IPS DF 6.9 (cell line): ENCODE results near the gene TIMM10B.

Source experiments
- DNase-seq: peaks from one replicate; pipeline ENCODE4 v3.0.0-alpha.2; 2013; ENCODE audit warnings: low read depth, low spot score
- H3K27ac ChIP-seq: one replicate; pipeline ENCODE4 v1.5.1; 2013; ENCODE audit warnings: low read length, control low read depth
- H3K27me3 ChIP-seq: 2 replicates; pipeline ENCODE4 v1.6.1; 2013; ENCODE audit warnings: mild to moderate bottlenecking, low read length; ENCODE audit not compliant: control insufficient read depth, insufficient read depth
- H3K36me3 ChIP-seq: 2 replicates; pipeline ENCODE4 v1.6.1; 2013; ENCODE audit warnings: low read length; ENCODE audit not compliant: control insufficient read depth, insufficient read depth
- H3K4me1 ChIP-seq: 2 replicates; pipeline ENCODE4 v1.6.1; 2013; ENCODE audit warnings: low read length; ENCODE audit not compliant: control insufficient read depth, insufficient read depth
- H3K4me3 ChIP-seq: 2 replicates; pipeline ENCODE4 v1.5.1; 2013; ENCODE audit warnings: mild to moderate bottlenecking, low read length
- H3K9me3 ChIP-seq: 2 replicates; pipeline ENCODE4 v1.6.1; 2013; ENCODE audit warnings: low read length, inconsistent platforms; ENCODE audit not compliant: control insufficient read depth, insufficient read depth
- WGBS: extraction: QIAGEN DNeasy Blood & Tissue Kit; methylation state at CpG from one replicate; pipeline ENCODE4 v1.1.7; 2013; ENCODE audit warnings: mixed read lengths, missing lambda C conversion rate; ENCODE audit not compliant: insufficient read length, insufficient coverage; 5-methylcytosine and 5-hydroxymethylcytosine counted together

Gene TIMM10B

GRCh38 chr11:6485661-6486060 is 4.4 kb downstream of the TIMM10B start:
- Histone ChIP-seq H3K4me3 (no peak overlapping the region), H3K4me1 (no peaks in the 10 kb centered on the region)
- WGBS: 100% methylated on average over 2 of the region's 3 CpGs

GRCh38 chr11:6486256-6486655 is 5.0 kb downstream of the TIMM10B start:
- Histone ChIP-seq H3K27ac (no peak overlapping the region), H3K9me3 (no peaks in the 10 kb centered on the region), H3K27me3 (no peaks in the 10 kb centered on the region), H3K36me3 (peaks cover 8% of the 10 kb centered on the region; the same call in 1 of the 2 replicates), H3K4me1 (no peaks in the 10 kb centered on the region), H3K4me3 (no peak overlapping the region)
- no CpG with 5 or more reads among the region's 3 CpGs for WGBS
- DNase-seq: no peak

More at GRCh38 chr11:6485661-6486060, 4.4 kb downstream of the TIMM10B start:
- Histone ChIP-seq H3K9me3 (no peaks in the 10 kb centered on the region), H3K27me3 (no peaks in the 10 kb centered on the region), H3K27ac (no peak overlapping the region), H3K36me3 (peaks cover 8% of the 10 kb centered on the region; the same call in 1 of the 2 replicates)
- DNase-seq: no peak

- H3K27ac ChIP-seq: no peak overlapping the region
- H3K36me3 ChIP-seq: peaks cover 8% of the 10 kb centered on the region; the same call in 1 of the 2 replicates
- H3K4me1 ChIP-seq: no peaks in the 10 kb centered on the region
- WGBS: no CpG with 5 or more reads among the region's 1 CpG
- DNase-seq: no peak
- no peak overlapping the region for H3K4me3 ChIP-seq
- no peaks in the 10 kb centered on the region for H3K9me3 ChIP-seq
- no peaks in the 10 kb centered on the region for H3K27me3 ChIP-seq
Observed at GRCh38 chr11:6486938-6487337, 5.6 kb downstream of the TIMM10B start.

GRCh38 chr11:6488342-6488741 is 7.0 kb downstream of the TIMM10B start:
- Histone ChIP-seq H3K27me3 (no peaks in the 10 kb centered on the region), H3K4me1 (no peaks in the 10 kb centered on the region), H3K9me3 (no peaks in the 10 kb centered on the region), H3K36me3 (peaks cover 4% of the 10 kb centered on the region; the same call in 1 of the 2 replicates), H3K27ac (no peak overlapping the region), H3K4me3 (no peak overlapping the region)
- WGBS: no CpG with 5 or more reads among the region's 6 CpGs
- no peak for DNase-seq

- Histone ChIP-seq H3K4me3 (no peak overlapping the region), H3K4me1 (no peaks in the 10 kb centered on the region), H3K27me3 (no peaks in the 10 kb centered on the region), H3K9me3 (no peaks in the 10 kb centered on the region), H3K36me3 (peaks cover 3% of the 10 kb centered on the region; the same call in 1 of the 2 replicates), H3K27ac (no peak overlapping the region)
- DNase-seq: no peak
- WGBS: no CpG with 5 or more reads among the region's 3 CpGs
Observed at GRCh38 chr11:6488821-6489220, 7.5 kb downstream of the TIMM10B start.

GRCh38 chr11:6489306-6489705 is 8.0 kb downstream of the TIMM10B start:
- H3K27me3 ChIP-seq: no peaks in the 10 kb centered on the region
- H3K27ac ChIP-seq: no peak overlapping the region
- no CpG with 5 or more reads among the region's 4 CpGs for WGBS
- H3K36me3 ChIP-seq: peaks cover 3% of the 10 kb centered on the region; the same call in 1 of the 2 replicates
- H3K4me3 ChIP-seq: no peak overlapping the region
- H3K9me3 ChIP-seq: no peaks in the 10 kb centered on the region
- DNase-seq: no peak
- H3K4me1 ChIP-seq: no peaks in the 10 kb centered on the region

GRCh38 chr11:6497069-6497839 is 16.0 kb downstream of the TIMM10B start, which contains the start of gene DNHD1:
Gene DNHD1, plus strand, starts transcription at chr11:6497280. Its CDS starts 936 bp downstream, at chr11:6498216.
- Histone ChIP-seq H3K4me1 (no peaks in the 10 kb centered on the region), H3K36me3 (no peaks in the 10 kb centered on the region), H3K27me3 (no peaks in the 10 kb centered on the region), H3K9me3 (no peaks in the 10 kb centered on the region), H3K4me3 (no peak within 1 kb of the TSS; the same call in 1 of the 2 replicates), H3K27ac (no peak within 1 kb of the TSS)
- WGBS: no CpG with 5 or more reads among the region's 33 CpGs
- DNase-seq: no peak

- no peaks in the 10 kb centered on the region for H3K4me1 ChIP-seq
- H3K9me3 ChIP-seq: no peaks in the 10 kb centered on the region
- WGBS: no CpG with 5 or more reads among the region's 7 CpGs
- H3K27ac ChIP-seq: no peak overlapping the region
- H3K27me3 ChIP-seq: no peaks in the 10 kb centered on the region
- H3K36me3 ChIP-seq: no peaks in the 10 kb centered on the region
- no peak for DNase-seq
- no peak overlapping the region for H3K4me3 ChIP-seq
Observed at GRCh38 chr11:6498121-6498520, 16.8 kb downstream of the TIMM10B start.

GRCh38 chr11:6498544-6498943 is 17.2 kb downstream of the TIMM10B start:
- no peaks in the 10 kb centered on the region for H3K27me3 ChIP-seq
- H3K4me1 ChIP-seq: no peaks in the 10 kb centered on the region
- no peak overlapping the region for H3K4me3 ChIP-seq
- no CpG with 5 or more reads among the region's 5 CpGs for WGBS
- H3K36me3 ChIP-seq: no peaks in the 10 kb centered on the region
- no peaks in the 10 kb centered on the region for H3K9me3 ChIP-seq
- no peak overlapping the region for H3K27ac ChIP-seq
- no peak for DNase-seq

GRCh38 chr11:6502382-6502781 is 21.1 kb downstream of the TIMM10B start:
- no peak overlapping the region for H3K27ac ChIP-seq
- no peak for DNase-seq
- no peaks in the 10 kb centered on the region for H3K4me1 ChIP-seq
- no peaks in the 10 kb centered on the region for H3K27me3 ChIP-seq
- WGBS: no CpG with 5 or more reads among the region's 3 CpGs
- H3K36me3 ChIP-seq: no peaks in the 10 kb centered on the region
- no peak overlapping the region for H3K4me3 ChIP-seq
- H3K9me3 ChIP-seq: no peaks in the 10 kb centered on the region

GRCh38 chr11:6504166-6504565 is 22.9 kb downstream of the TIMM10B start:
- Histone ChIP-seq H3K27me3 (no peaks in the 10 kb centered on the region), H3K4me3 (no peak overlapping the region), H3K9me3 (no peaks in the 10 kb centered on the region), H3K27ac (no peak overlapping the region), H3K36me3 (no peaks in the 10 kb centered on the region), H3K4me1 (no peaks in the 10 kb centered on the region)
- no peak for DNase-seq
- no CpG with 5 or more reads among the region's 3 CpGs for WGBS
